Measurements from ENCODE around the gene MSRB1.

GRCh38 chr16:1990101-1990350, 47.0 kb upstream of the MSRB1 start:
- TF ChIP-seq ZNF219 (CRISPR knock-in tag; IDR thresholded peaks at IDR 0.05; ENCODE audit: borderline replicate concordance) (no peak), RELA (CRISPR knock-in tag; IDR thresholded peaks at IDR 0.05; ENCODE audit: borderline replicate concordance) (no peak), ZMAT4 (CRISPR knock-in tag; IDR thresholded peaks at IDR 0.05) (no peak), USF2 (CRISPR knock-in tag; IDR thresholded peaks at IDR 0.05) (no peak), CTCF (IDR thresholded peaks at IDR 0.05) (no peak), ZNF232 (CRISPR knock-in tag; IDR thresholded peaks at IDR 0.05) (no peak)

All from WTC11 (cell line).